ENCODE results near the gene STAB2.

The STAB2 gene

DNA sequence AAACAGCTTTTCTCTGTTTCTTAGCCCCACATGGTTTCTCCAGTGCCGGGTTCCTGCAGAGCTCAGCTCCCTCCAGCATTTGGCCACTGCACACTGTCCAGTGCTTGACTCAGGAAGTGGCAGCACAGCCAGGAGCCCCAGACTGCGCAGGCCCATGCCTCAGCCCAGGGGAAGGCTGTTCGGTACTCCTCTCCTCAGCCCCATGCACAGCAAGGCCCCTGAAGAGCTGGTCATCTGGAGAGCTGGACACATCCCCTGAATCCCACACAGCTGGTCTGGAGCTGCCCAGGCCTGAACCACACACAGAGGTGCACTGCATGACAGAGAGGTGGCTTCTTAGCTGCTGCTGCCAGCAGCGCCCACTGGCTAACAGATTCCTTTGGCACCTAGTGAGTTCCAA, 48.3 kb downstream of the STAB2 start:
- TF ChIP-seq CTCF (IDR thresholded peaks at IDR 0.05; ENCODE audit: insufficient read depth, low read length, missing control alignments), result no peak
- H3K4me3 ChIP-seq (ENCODE audit: low read depth, low read length), result no peak overlapping the region
- no peak for DNase-seq (ENCODE audit: low read depth, low spot score)
- CTCF ChIA-PET, result no interaction called here
- POLR2A ChIA-PET, result no interaction called here

- no peak overlapping the region for H3K4me3 ChIP-seq (ENCODE audit: low read depth, low read length)
- TF ChIP-seq CTCF (IDR thresholded peaks at IDR 0.05; ENCODE audit: insufficient read depth, low read length, missing control alignments), result no peak
- CTCF ChIA-PET, result interaction anchor here (1.0 to 1.1 kb wide), 2 partner anchors 62 to 89 kb away, joined by 3 to 4 read pairs; no protein-coding TSS in a partner anchor
- no peak for DNase-seq (ENCODE audit: low read depth, low spot score)
- POLR2A ChIA-PET, result no interaction called here
Measured at GRCh38 chr12:103637021-103637420, 49.9 kb downstream of the STAB2 start.

DNA sequence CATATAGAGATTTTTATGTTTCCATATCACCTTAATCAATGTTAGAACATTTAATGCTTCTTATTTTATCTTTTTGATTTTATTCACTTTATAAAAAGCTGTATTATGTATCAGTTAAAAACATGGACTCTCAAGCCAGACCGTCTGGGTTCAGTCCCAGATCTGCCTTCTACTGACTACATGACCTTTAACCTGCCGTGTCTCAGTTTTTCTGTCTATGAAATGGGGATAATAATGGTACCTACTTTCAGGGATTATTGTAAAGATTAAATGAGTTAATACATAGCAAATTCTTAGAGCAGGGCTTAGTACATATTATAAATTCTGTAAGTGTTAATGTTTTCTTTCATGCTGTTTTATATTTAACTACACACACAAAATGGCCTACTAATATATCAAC, 50.4 kb downstream of the STAB2 start:
- no peak for DNase-seq (ENCODE audit: low read depth, low spot score)
- ChIA-PET CTCF (interaction anchor here (1.1 kb wide), 1 partner anchor 89 kb away, joined by 3 read pairs; no protein-coding TSS in a partner anchor), POLR2A (no interaction called here)
- no peak overlapping the region for H3K4me3 ChIP-seq (ENCODE audit: low read depth, low read length)
- TF ChIP-seq CTCF (IDR thresholded peaks at IDR 0.05; ENCODE audit: insufficient read depth, low read length, missing control alignments), result no peak

DNA sequence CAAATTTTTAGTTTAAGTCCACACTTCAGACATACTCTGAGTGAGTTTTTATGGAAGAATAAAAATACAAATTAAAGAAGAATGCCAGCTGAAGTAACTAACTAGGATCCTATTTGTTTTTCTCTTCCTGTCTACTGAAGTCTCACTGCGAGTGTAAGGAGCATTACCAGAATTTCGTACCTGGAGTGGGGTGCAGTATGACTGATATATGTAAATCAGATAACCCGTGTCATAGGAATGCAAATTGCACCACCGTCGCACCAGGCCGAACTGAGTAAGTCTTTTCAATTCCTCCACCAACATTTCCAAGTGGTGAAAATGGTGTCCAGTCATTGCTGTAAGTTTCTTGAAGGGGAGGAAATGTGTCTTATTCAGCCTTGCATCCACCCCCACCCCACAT, 52.9 kb downstream of the STAB2 start:
- no peak overlapping the region for H3K4me3 ChIP-seq (ENCODE audit: low read depth, low read length)
- TF ChIP-seq CTCF (IDR thresholded peaks at IDR 0.05; ENCODE audit: insufficient read depth, low read length, missing control alignments), result no peak
- DNase-seq (ENCODE audit: low read depth, low spot score), result no peak
- CTCF ChIA-PET, result no interaction called here
- POLR2A ChIA-PET, result no interaction called here

DNA sequence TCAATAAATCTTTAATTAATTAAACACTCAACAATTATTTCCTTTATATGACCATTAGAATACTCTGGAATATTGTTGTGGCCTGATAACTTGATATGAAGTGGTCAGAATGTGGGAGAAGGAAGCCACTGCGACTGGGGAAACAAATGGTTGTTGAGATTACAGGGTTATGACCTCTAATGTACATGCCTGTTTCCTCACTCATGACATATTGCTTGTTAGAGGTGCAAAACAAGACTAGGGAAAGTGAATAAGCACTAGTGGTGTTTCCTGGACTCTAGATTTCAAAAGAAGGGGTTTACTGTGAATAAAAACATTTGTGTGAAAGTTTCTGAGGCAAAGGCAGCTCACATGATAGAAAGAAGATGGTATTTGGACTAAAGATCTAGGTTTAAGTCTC, 53.3 kb downstream of the STAB2 start:
- POLR2A ChIA-PET, result no interaction called here
- TF ChIP-seq CTCF (IDR thresholded peaks at IDR 0.05; ENCODE audit: insufficient read depth, low read length, missing control alignments), result no peak
- no peak overlapping the region for H3K4me3 ChIP-seq (ENCODE audit: low read depth, low read length)
- CTCF ChIA-PET, result interaction anchor here (1.4 kb wide), 1 partner anchor 8 kb away, joined by 6 read pairs; no protein-coding TSS in a partner anchor
- no peak for DNase-seq (ENCODE audit: low read depth, low spot score)

GRCh38 chr12:103640831-103641230, 53.8 kb downstream of the STAB2 start:
- ChIA-PET POLR2A (no interaction called here), CTCF (interaction anchor here (1.4 kb wide), 1 partner anchor 8 kb away, joined by 6 read pairs; no protein-coding TSS in a partner anchor)
- TF ChIP-seq CTCF (IDR thresholded peaks at IDR 0.05; ENCODE audit: insufficient read depth, low read length, missing control alignments), result no peak
- H3K4me3 ChIP-seq (ENCODE audit: low read depth, low read length), result no peak overlapping the region
- DNase-seq (ENCODE audit: low read depth, low spot score), result no peak

All from AG04449 (cell line).